ENCODE measurements around the gene PDE4D. TPM values are rescaled to one million over a fixed set of nuclear protein-coding genes. Genes with fewer than 3 reads are reported as not detected.

PDE4D gene
- total RNA-seq, 1 donor from 2014 or later = 2.3 TPM

DNA sequence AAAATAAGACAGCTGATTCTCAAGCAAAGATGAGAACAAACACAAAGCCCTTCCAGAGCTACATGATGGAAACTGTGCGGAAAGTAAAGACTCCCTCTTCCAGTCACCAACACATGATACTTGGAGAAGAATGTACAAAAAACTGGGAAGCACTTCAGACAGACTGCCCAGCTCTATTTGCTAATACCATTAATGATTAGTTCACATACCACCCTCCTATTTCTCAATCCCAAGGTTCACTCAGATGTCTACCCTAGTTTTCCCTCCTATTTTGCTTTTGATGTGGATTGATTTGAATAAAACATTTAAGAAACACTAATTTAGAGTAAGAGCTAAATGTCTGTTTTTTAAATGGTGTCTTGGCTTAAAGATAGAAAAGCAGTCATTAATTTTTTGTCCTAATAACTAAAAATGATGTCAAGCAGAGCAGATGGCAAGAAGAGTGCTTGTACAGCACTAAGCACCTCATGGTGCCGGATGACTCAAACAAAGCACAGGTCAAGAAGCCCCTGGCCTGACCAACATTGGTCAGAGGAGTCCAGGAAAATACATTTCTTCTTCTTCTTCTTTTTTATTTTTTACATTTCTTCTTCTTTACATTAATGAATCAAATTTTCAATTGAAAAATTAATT lies 639.4 kb downstream of the PDE4D start:
- TF ChIP-seq EZH2 (IDR thresholded peaks at IDR 0.05) = no peak
- no peak for TF ChIP-seq CTCF (IDR thresholded peaks at IDR 0.05)
- TF ChIP-seq EZH2phosphoT487 (IDR thresholded peaks at IDR 0.05) = no peak
- Histone ChIP-seq H3K27me3 (no peaks in the 10 kb centered on the region), H3F3A (ENCODE audit: low read depth) (no peaks in the 10 kb centered on the region), H3K9me3 (ENCODE audit: low read depth) (no peaks in the 10 kb centered on the region), H3K36me3 (no peaks in the 10 kb centered on the region), H3K4me1 (no peaks in the 10 kb centered on the region), H3K9ac (no peak overlapping the region), H3K4me2 (no peak overlapping the region), H3K27ac (no peak overlapping the region), H3K4me3 (no peak overlapping the region), H2AFZ (replicated peaks) (no peak overlapping the region), H4K20me1 (ENCODE audit: low read depth) (no peaks in the 10 kb centered on the region), H3K79me2 (ENCODE audit: low read depth) (no peaks in the 10 kb centered on the region)
- Mint-ChIP-seq H3K9me3 (no peaks in the 10 kb centered on the region), H3K27ac (no peak overlapping the region), H3K27me3 (ENCODE audit: insufficient read depth, low read depth) (peaks cover 3% of the 10 kb centered on the region), H3K4me1 (no peaks in the 10 kb centered on the region), H3K4me3 (no peak overlapping the region), H3K36me3 (no peaks in the 10 kb centered on the region)
- no peak for DNase-seq (ENCODE audit: low spot score)

- no peaks in the 10 kb centered on the region for H4K20me1 ChIP-seq (ENCODE audit: low read depth)
- no peak overlapping the region for H3K4me3 Mint-ChIP-seq
- TF ChIP-seq CTCF (IDR thresholded peaks at IDR 0.05) (no peak), EZH2 (IDR thresholded peaks at IDR 0.05) (no peak)
- H3K27me3 Mint-ChIP-seq (ENCODE audit: insufficient read depth, low read depth) = peaks cover 3% of the 10 kb centered on the region
- no peak overlapping the region for H3K9ac ChIP-seq
- no peaks in the 10 kb centered on the region for H3K9me3 ChIP-seq (ENCODE audit: low read depth)
- no peaks in the 10 kb centered on the region for H3K9me3 Mint-ChIP-seq
- no peaks in the 10 kb centered on the region for H3K36me3 Mint-ChIP-seq
- H3K4me1 ChIP-seq = no peaks in the 10 kb centered on the region
- no peak overlapping the region for H3K4me2 ChIP-seq
- H3K27ac ChIP-seq = no peak overlapping the region
- no peak overlapping the region for H3K4me3 ChIP-seq
- no peak overlapping the region for H3K27ac Mint-ChIP-seq
- H3K36me3 ChIP-seq = no peaks in the 10 kb centered on the region
- no peaks in the 10 kb centered on the region for H3F3A ChIP-seq (ENCODE audit: low read depth)
- no peaks in the 10 kb centered on the region for H3K4me1 Mint-ChIP-seq
- no peaks in the 10 kb centered on the region for H3K27me3 ChIP-seq
- H2AFZ ChIP-seq (replicated peaks) = no peak overlapping the region
- no peak for DNase-seq (ENCODE audit: low spot score)
- H3K79me2 ChIP-seq (ENCODE audit: low read depth) = no peaks in the 10 kb centered on the region
Measured at GRCh38 chr5:59253625-59254024, 639.9 kb downstream of the PDE4D start.

GRCh38 chr5:59251627-59252026 lies 641.9 kb downstream of the PDE4D start:
- H3K36me3 Mint-ChIP-seq = no peaks in the 10 kb centered on the region
- Histone ChIP-seq H3K79me2 (ENCODE audit: low read depth) (no peaks in the 10 kb centered on the region), H3K27me3 (no peaks in the 10 kb centered on the region), H3K4me1 (no peaks in the 10 kb centered on the region), H3K9ac (no peak overlapping the region), H3K27ac (no peak overlapping the region), H3K9me3 (ENCODE audit: low read depth) (no peaks in the 10 kb centered on the region), H3F3A (ENCODE audit: low read depth) (no peaks in the 10 kb centered on the region), H3K4me3 (no peak overlapping the region), H3K4me2 (no peak overlapping the region), H2AFZ (replicated peaks) (no peak overlapping the region), H4K20me1 (ENCODE audit: low read depth) (no peaks in the 10 kb centered on the region), H3K36me3 (no peaks in the 10 kb centered on the region)
- no peak for TF ChIP-seq EZH2 (IDR thresholded peaks at IDR 0.05)
- TF ChIP-seq EZH2phosphoT487 (IDR thresholded peaks at IDR 0.05) = no peak
- no peak for TF ChIP-seq CTCF (IDR thresholded peaks at IDR 0.05)
- H3K4me1 Mint-ChIP-seq = no peaks in the 10 kb centered on the region
- no peak for DNase-seq (ENCODE audit: low spot score)
- no peak overlapping the region for H3K4me3 Mint-ChIP-seq
- H3K27ac Mint-ChIP-seq = no peak overlapping the region
- H3K9me3 Mint-ChIP-seq = no peaks in the 10 kb centered on the region
- H3K27me3 Mint-ChIP-seq (ENCODE audit: insufficient read depth, low read depth) = peaks cover 3% of the 10 kb centered on the region

All from neural progenitor cell (in vitro differentiated cells).